K562 (cell line): ENCODE measurements around the gene RAB4B.

Experiments used
- BACH1 ChIP-seq: fragments of 200-800 bp; sonication (Bioruptor generic); IDR thresholded peaks from 2 replicates; pipeline ENCODE4 v1.6.1; 2016; ENCODE audit warnings: missing genetic modification characterization, missing compliant biosample characterization
- SMC3 ChIP-seq: conservative IDR thresholded peaks from 2 replicates; pipeline ENCODE4 v1.6.1; 2011; ENCODE audit warnings: low read depth, low read length, improper control_type of control experiment; ENCODE audit not compliant: insufficient read depth
- SREBF1 ChIP-seq: fragments of 150-350 bp; IDR thresholded peaks from 2 replicates; pipeline ENCODE4 v1.6.1; 2014; ENCODE audit warnings: antibody characterized with exemption, low read depth, low read length, borderline replicate concordance
- ZBTB7A ChIP-seq: IDR thresholded peaks from 2 replicates; pipeline ENCODE4 v1.6.1; 2011; ENCODE audit warnings: low read depth, mild to moderate bottlenecking, low read length, moderate library complexity, borderline replicate concordance; ENCODE audit not compliant: control insufficient read depth
- ZNF274 ChIP-seq: IDR thresholded peaks from 2 replicates; pipeline ENCODE4 v1.6.1; 2011; ENCODE audit warnings: low read depth, mild to moderate bottlenecking, low read length, moderate library complexity, borderline replicate concordance
- TF ChIP-seq, protein P1 (sequence below), 3 experiments: IDR thresholded peaks in 2 of 3; conservative IDR thresholded peaks in 1 of 3; 2 replicates each; pipeline ENCODE4 v1.5.1; 2011 to 2012; ENCODE audit warnings: low read length in 3 of 3, mild to moderate bottlenecking in 3 of 3, control low read depth in 2 of 3, improper control_type of control experiment in 1 of 3, inconsistent platforms in 1 of 3, low read depth in 1 of 3, mixed read lengths in 1 of 3, moderate library complexity in 1 of 3; ENCODE audit not compliant: insufficient read depth in 2 of 3
- TF ChIP-seq, protein P2 (sequence below): sonication (generic); formaldehyde crosslinking; IDR thresholded peaks from 2 replicates; pipeline ENCODE4 v1.8.1; 2023; ENCODE audit warnings: mild to moderate bottlenecking, missing genetic modification reagents
- TF ChIP-seq, protein P3 (sequence below): sonication (generic); formaldehyde crosslinking; IDR thresholded peaks from 2 replicates; pipeline ENCODE4 v1.9.0; 2022; ENCODE audit warnings: mild to moderate bottlenecking, missing genetic modification reagents

DNA sequence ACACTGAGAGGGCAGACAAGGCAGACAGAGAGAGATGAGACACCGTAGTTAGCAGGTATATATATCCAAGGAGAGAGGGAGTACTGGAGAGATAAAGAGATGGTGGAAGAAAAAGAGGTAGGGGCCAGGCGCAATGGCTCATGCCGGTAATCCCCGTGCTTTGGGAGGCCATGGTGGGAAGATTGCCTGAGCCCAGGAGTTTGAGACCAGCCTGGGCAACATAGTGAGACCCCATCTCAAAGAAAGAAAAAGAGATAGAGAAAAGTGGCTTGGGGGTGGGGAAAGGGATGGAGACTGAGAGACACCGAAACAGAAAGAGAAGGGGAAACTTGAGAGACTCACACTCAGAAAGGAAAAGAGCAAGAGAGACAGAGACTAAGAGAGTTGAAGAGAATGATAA lies 2.5 kb downstream of the RAB4B start:
- TF ChIP-seq BACH1 (tag), result no peak
- TF ChIP-seq, protein P1, sequence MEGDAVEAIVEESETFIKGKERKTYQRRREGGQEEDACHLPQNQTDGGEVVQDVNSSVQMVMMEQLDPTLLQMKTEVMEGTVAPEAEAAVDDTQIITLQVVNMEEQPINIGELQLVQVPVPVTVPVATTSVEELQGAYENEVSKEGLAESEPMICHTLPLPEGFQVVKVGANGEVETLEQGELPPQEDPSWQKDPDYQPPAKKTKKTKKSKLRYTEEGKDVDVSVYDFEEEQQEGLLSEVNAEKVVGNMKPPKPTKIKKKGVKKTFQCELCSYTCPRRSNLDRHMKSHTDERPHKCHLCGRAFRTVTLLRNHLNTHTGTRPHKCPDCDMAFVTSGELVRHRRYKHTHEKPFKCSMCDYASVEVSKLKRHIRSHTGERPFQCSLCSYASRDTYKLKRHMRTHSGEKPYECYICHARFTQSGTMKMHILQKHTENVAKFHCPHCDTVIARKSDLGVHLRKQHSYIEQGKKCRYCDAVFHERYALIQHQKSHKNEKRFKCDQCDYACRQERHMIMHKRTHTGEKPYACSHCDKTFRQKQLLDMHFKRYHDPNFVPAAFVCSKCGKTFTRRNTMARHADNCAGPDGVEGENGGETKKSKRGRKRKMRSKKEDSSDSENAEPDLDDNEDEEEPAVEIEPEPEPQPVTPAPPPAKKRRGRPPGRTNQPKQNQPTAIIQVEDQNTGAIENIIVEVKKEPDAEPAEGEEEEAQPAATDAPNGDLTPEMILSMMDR (IDR thresholded peaks at IDR 0.05 in 2 of 3, conservative IDR thresholded peaks at IDR 0.05 in 1 of 3; ENCODE audit: insufficient read depth in 2 of 3, low read depth in 1 of 3, low read length in 3 of 3), result no peak
- TF ChIP-seq SREBF1, result no peak
- TF ChIP-seq, protein P2, sequence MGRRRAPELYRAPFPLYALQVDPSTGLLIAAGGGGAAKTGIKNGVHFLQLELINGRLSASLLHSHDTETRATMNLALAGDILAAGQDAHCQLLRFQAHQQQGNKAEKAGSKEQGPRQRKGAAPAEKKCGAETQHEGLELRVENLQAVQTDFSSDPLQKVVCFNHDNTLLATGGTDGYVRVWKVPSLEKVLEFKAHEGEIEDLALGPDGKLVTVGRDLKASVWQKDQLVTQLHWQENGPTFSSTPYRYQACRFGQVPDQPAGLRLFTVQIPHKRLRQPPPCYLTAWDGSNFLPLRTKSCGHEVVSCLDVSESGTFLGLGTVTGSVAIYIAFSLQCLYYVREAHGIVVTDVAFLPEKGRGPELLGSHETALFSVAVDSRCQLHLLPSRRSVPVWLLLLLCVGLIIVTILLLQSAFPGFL (CRISPR knock-in tag), result no peak
- TF ChIP-seq SMC3, result no peak
- TF ChIP-seq ZBTB7A, result no peak
- TF ChIP-seq, protein P3, sequence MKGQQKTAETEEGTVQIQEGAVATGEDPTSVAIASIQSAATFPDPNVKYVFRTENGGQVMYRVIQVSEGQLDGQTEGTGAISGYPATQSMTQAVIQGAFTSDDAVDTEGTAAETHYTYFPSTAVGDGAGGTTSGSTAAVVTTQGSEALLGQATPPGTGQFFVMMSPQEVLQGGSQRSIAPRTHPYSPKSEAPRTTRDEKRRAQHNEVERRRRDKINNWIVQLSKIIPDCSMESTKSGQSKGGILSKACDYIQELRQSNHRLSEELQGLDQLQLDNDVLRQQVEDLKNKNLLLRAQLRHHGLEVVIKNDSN, result no peak
- no peak for TF ChIP-seq ZNF274
